NCI-H748 treated with DMSO at 0.1 percent for 48 hours (cell line): ENCODE results near the gene TRAPPC3L.

Experiments
- DNase-seq: peaks from one replicate; lab custom pipeline; 2025; lab: John Stamatoyannopoulos, UW

The TRAPPC3L gene

GRCh38 chr6:116556814-116557415 is 11.4 kb upstream of the TRAPPC3L start:
- DNase-seq = no peak

GRCh38 chr6:116556065-116556464 is 10.6 kb upstream of the TRAPPC3L start:
- DNase-seq = no peak

- DNase-seq = no peak
Observed at GRCh38 chr6:116553451-116553850, 8.0 kb upstream of the TRAPPC3L start, which contains the start of gene CALHM4. CALHM4 (plus strand) TSS chr6:116553751; CDS start chr6:116553794, 43 bp downstream.

- no peak for DNase-seq
Observed at GRCh38 chr6:116550796-116551195, 5.3 kb upstream of the TRAPPC3L start.

- no peak for DNase-seq
Observed at GRCh38 chr6:116547358-116547757, 1.9 kb upstream of the TRAPPC3L start.

GRCh38 chr6:116543149-116543548 is 2.3 kb downstream of the TRAPPC3L start:
- DNase-seq = no peak

GRCh38 chr6:116542426-116542825 is 3.1 kb downstream of the TRAPPC3L start:
- DNase-seq = no peak

- peak; percentile 24 for DNase-seq
Observed at GRCh38 chr6:116536216-116536621, 9.3 kb downstream of the TRAPPC3L start.

- DNase-seq = no peak
Observed at GRCh38 chr6:116535109-116535508, 10.4 kb downstream of the TRAPPC3L start.

- no peak for DNase-seq
Observed at GRCh38 chr6:116533233-116533957, 12.1 kb downstream of the TRAPPC3L start.

- DNase-seq = peak; percentile 55
Observed at GRCh38 chr6:116531675-116532570, 13.6 kb downstream of the TRAPPC3L start.

- DNase-seq = peak; percentile 96
Observed at GRCh38 chr6:116530436-116530835, 15.0 kb downstream of the TRAPPC3L start.

GRCh38 chr6:116529466-116530290 is 15.8 kb downstream of the TRAPPC3L start:
- DNase-seq = no peak

GRCh38 chr6:116528780-116529179 is 16.7 kb downstream of the TRAPPC3L start:
- DNase-seq = no peak

GRCh38 chr6:116528133-116528532 is 17.4 kb downstream of the TRAPPC3L start:
- no peak for DNase-seq

- DNase-seq = no peak
Observed at GRCh38 chr6:116524236-116524635, 21.2 kb downstream of the TRAPPC3L start.

GRCh38 chr6:116522896-116523295 is 22.6 kb downstream of the TRAPPC3L start:
- DNase-seq = no peak

- no peak for DNase-seq
Observed at GRCh38 chr6:116518621-116519368, 26.7 kb downstream of the TRAPPC3L start.

- no peak for DNase-seq
Observed at GRCh38 chr6:116515141-116515540, 30.3 kb downstream of the TRAPPC3L start.

GRCh38 chr6:116514111-116514510 is 31.4 kb downstream of the TRAPPC3L start:
- no peak for DNase-seq
